MV-4-11 (cell line): ENCODE results near the gene NAGK.
A peak's percentile ranks its signal among the peaks of the same experiment; 100 is the strongest.
"Not testable (repeated sequence)": the region's sequence is repeated elsewhere in the genome, so short reads cannot be mapped to it uniquely, and the experiment has no call there.

Source experiments
- DNase-seq: peaks from one replicate; lab custom pipeline; 2025; lab: John Stamatoyannopoulos, UW

NAGK gene

DNA sequence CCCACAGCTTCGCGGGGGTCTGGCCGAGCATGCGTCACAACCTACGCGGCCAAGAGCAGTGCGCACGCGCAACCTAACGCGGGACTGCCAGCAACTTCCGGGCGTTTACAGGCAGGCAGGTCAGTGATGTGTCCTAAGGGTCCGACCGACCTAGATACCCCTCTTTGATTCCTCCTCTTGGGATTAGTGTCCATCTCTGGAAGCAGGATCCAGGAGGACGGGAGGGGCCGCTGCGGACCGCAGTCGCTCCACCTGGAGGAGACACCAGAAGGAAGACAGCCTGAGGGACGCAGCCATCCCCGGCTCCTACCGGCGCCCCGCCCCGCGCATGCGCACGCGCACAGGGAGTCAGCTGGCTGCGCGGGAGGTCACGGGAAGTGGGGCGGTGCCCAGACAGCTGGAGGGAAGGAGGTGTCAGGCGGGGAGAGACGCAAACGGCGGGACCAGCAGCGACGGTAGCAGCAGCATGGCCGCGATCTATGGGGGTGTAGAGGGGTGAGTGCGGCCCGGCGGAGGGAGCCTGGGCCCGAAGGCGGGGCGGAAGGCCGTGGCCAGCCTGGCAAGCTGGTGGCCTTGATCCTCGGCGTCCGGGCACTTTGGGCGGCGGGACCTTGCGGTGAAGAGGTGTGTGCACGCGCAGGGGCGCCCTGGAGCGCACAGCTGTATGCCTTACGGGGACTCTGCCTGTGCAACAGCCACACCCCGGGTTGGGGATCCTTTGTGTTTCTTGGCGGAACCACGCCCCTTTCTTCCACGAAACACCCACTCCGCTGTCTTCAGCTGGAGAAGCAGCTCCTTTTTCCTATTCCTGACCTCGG is at the start of gene NAGK:
Gene NAGK (plus strand): TSS at position 431 of the 818 bp plus-strand sequence. CDS start 36 bp downstream, at position 467.
- peak; percentile 91 for DNase-seq

DNA sequence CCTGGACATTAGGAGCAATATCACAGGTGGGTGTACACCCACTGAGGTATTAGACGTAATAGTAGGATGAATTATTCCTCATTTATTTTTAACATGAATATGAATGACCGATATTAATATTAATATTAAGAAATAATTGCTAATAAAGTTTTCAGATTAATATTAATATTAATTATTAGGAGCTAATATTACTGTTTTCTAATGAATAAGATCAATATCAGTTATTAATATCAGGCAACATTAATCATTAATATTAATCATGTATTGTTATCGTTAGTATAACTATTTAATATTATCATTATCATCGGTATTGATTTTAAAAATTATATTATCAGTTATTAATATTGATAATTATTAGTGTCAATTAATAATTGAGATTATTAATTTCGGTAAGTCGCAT is 48.5 kb upstream of the NAGK start:
- DNase-seq = not testable (repeated sequence)

- DNase-seq = not testable (repeated sequence)
Measured at GRCh38 chr2:71021394-71021793, 47.1 kb upstream of the NAGK start.

GRCh38 chr2:71023553-71024243 is 44.8 kb upstream of the NAGK start:
- DNase-seq = not testable (repeated sequence)

DNA sequence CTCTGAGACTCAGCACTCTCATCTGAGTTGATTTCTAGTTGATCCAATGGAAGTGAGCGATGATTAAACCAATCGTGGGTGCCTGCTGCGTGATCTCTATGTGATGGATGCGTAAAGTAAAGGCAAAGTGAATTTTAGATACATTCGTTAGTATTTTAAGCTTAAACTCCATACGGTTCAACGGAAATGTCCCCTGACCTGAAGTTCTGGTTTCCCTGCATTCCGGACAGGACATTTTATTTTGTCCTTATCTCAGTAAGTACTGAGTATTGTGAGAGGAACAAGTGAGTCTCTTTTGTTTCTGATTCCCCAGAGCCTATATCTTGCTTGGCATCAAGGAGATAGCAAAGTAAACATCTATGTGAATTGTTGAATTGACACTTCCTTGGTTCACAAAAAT is 32.2 kb upstream of the NAGK start:
- DNase-seq = not testable (repeated sequence)

GRCh38 chr2:71042287-71042686 is 26.2 kb upstream of the NAGK start:
- DNase-seq = no peak

GRCh38 chr2:71043531-71044407 is 24.7 kb upstream of the NAGK start:
- no peak for DNase-seq

DNA sequence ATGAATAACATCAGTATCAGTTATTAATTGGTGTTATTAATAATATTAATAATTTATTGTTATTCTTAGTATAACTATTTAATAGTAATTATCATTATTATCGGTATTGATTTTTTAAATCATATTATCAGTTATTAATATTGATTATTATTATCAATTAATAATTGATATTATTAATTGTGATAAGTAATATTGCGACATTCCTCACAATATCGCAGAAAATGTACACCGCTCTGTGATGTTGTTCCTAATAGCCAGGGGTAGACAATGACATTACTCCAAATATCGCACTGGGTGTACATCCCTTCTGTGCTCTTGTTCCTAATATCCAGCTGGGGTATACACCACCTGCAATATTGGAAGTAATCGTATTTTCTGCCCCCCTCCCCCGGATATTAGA is 23.3 kb upstream of the NAGK start:
- DNase-seq = no peak

- DNase-seq = peak; percentile 72
Measured at GRCh38 chr2:71045865-71046548, 22.4 kb upstream of the NAGK start.

GRCh38 chr2:71048096-71048495 is 20.4 kb upstream of the NAGK start:
- no peak for DNase-seq

DNA sequence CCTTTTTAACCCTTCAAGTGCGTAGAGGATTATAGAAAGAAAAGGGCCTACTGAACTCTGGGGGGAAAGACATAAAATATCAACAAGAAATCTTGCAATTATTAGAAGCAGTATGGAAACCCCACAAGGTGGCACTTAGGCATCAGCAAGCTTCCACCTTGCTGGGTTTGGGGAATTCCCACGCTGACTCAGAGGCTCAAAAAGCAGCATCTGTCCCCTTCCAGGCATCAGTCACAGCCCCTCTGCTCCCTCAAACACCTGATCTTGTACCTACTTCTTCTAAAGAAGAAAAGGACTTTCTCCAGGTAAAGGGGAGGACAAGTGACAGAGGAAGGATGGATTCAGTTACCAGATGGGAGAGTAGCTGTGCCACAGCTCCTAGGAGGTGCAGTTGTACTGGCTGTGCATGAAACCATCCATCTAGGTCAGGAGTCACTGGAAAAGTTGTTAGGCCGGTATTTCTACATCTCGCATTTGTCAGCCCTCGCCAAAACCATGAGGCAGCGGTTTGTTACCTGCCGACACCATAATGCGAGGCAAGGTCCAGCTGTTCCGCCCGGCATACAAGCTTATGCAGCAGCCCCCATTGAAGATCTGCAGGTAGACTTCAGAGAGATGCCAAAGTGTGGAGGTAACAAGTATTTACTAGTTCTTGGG is 18.6 kb upstream of the NAGK start:
- not testable (repeated sequence) for DNase-seq

DNA sequence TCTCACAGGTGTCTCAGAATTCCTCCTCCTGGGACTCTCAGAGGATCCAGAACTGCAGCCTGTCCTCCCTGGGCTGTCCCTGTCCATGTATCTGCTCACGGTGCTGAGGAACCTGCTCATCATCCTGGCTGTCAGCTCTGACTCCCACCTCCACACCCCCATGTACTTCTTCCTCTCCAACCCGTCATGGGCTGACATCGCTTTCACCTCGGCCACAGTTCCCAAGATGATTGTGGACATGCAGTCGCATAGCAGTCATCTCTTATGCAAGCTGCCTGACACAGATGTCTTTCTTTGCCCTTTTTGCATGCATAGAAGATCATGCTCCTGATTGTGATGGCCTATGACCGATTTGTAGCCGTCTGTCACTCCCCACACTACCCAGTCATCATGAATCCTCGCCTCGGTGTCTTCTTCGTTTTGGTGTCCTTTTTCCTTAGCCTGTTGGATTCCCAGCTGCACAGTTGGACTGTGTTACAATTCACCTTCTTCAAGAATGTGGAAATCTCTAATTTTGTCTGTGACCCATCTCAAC is 13.2 kb upstream of the NAGK start:
- DNase-seq = not testable (repeated sequence)

- no peak for DNase-seq
Measured at GRCh38 chr2:71060211-71060610, 8.2 kb upstream of the NAGK start.

DNA sequence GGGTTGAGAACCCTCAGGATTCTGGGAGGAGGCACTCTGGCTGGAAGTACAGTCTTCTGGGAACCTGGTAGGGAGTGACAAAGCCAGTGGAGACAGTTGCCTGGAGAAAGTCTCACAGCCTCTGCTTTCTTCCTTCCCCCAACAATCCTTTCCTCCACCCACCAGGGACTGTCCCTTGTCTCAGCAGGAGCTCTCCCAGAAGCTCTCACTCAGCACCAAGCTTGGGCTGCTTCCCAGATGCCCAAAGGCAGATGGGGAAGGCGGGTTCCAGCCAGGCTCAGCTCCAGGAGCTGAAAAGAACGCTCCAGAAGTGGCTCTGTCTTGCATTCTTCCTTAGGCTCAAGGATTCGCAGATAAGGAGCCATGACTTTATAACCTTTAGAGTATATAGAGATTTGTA is 7.6 kb upstream of the NAGK start:
- DNase-seq = no peak

DNA sequence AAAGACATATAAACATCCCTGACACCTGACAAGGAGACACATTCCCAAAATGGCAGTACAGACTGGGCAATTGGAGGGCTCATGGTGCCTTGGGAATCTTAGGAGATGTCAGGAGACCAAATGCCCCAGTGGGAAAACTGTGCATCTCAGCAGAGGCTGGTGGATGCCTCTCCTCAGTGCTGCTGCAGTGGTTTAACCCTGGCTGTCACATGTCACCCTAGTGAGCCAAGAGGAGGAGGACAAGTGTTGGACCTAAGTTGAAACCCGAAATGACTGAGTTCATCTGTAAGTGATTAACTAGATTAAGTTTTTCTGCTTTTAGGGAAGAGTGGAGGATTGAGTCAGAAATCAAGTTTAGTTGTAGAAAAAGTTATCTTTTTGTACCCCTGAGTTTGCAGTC is 5.2 kb upstream of the NAGK start:
- DNase-seq = peak; percentile 8

DNA sequence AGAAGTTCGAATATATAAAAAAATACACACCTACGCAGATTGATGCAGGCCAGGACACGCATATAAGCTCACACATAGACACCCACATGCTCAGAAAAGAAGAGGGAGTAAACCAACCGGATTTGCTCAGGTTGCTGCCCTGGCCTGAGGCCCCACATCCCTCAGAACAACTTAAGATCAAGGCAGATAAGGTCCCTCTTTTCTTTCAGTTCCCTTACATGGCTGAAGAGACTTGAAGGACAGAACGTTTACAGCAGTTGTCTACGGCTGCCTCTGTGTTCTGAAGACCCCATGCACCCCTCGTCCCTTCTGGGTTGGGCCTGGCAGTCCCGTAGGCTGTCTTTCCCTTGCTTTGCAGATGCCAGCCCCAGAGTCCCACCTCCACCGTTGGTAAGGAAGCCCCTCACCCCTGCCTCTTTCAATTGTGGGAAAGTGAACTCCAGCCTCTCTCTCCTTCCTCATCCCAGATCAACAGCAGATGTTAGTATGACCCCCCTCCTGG is 4.3 kb upstream of the NAGK start:
- DNase-seq = peak; percentile 24

DNA sequence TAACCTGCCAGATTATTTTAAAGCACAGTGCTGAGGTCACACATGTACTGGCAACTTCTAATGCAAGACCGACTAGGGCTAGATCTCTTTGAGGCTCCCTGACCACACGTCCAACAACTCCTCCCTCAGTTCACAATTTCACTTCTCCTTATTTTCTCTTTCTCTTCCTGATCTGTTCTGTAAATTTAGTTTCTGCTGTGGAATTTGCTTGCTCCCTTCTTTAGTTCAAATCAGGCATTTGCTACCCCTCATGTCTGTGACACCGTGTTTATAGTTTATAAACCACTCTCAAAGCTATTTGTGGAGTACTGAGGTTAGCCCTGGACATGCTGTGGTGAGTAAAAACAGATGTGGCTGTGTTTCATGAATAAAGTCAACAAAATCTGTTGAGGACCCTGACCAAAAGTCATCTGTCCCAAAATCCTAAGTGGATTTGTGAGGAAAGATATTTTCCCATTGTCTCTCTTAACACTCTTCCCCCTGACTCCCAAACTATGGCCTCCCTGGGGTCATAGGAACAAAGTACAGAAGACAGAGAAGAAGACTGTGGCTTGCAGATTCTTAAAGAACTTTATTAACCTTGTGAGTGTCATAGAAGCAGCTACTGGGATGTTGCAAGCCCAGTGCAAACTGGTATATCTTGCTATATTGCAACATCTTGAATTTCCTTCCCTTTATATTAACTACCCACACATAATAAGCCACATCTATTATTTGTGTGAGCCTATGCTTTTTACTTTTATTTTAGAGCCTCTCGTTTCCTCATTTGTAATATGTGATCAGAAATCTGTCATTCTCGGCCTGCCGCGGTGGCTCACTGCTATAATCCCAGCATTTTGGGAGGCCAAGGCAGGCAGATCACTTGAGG is 3.5 kb upstream of the NAGK start:
- DNase-seq = peak; percentile 99

DNA sequence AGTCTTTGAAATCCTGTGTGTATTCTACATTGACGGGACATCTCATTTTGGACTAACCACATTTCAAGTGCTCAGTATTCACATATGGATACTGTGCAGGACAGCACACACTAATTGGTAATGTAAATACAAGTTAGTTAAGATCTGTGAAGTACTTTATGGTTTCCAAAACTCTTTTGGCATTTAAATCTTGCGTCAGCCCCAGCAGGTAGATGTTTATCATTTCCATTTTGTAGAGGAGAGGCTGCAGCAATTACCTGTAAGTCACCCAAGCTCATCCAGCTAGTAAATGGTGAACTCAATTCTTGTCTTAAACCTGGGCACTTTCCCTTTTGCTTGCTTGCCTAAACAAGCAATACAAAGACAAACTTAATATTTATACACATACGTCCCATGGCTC is 1.6 kb upstream of the NAGK start:
- no peak for DNase-seq

DNA sequence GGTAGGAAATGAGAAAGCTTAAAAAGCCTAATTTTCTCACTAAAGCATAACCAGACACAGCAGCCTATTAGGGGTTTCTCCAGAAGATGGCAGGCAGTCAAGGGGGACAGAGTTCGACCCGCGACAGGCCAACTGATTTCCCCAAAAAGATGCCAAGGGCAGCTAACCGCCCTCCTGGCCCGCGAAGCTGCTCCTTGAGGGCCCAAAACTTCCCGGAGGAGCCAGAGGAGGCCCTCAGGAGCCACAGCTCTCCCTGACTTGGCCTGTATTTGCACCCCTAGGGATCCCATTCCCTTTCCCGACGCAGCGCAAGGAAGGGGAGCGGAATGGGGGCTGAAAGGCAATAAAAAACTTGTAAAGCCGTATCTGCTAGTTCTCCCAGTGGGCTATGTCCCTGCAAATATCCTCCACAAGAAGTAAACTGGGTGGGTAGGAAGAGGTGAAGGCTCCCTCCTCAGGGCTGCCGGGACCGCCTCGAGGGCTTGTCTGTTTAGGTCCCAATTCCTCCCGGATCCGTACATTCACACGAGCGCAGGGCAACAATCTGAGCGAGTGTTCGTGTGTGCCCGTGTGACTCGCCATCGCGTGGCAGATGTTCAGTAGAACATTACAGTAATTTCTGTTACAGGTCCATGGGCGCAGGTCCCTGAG is 756 bp upstream of the NAGK start:
- DNase-seq = no peak
